Measurements from ENCODE around the gene DCANP1. TPM values are rescaled to one million over a fixed set of nuclear protein-coding genes. Genes with fewer than 3 reads are reported as not detected.

Gene DCANP1
- total and polyA plus RNA-seq, 2 of the 13 experiments (the other 11 are each of a cell fraction or from before 2014, with no cell fraction given) = not detected

DNA sequence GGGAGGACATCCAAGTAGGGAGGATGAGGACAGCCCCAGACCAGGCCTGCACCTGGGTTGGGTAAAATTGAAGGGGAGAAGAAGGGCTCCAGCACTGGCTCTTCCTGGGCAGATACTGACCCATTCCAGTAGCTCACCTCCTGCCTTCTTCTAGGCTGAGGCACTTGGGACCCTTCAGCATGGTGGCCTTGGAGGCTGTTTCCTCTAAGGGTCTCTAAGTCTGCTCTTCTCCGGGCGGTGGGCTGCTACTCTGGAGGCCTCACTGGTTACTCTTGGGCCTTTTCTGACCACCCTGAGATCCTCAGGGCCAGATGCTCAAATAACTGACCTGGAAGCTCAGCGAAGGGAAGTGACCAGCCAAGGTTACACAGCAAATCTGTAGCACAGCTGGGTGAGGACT, 7.8 kb upstream of the DCANP1 start:
- TF ChIP-seq RFX3 (CRISPR knock-in tag; IDR thresholded peaks at IDR 0.05) = no peak
- no peak for TF ChIP-seq NR2C2 (CRISPR knock-in tag; IDR thresholded peaks at IDR 0.05; ENCODE audit: borderline replicate concordance)
- no peak for TF ChIP-seq CENPT (CRISPR knock-in tag; IDR thresholded peaks at IDR 0.05; ENCODE audit: low read depth)
- TF ChIP-seq MIER3 (CRISPR knock-in tag; IDR thresholded peaks at IDR 0.05; ENCODE audit: borderline replicate concordance) = no peak
- CTCF ChIA-PET (ENCODE audit: low intra/inter-chr PET ratio, low total read pairs) = no interaction called here
- ATAC-seq = no peak
- 0% methylated on average over 1 of the region's 3 CpGs for WGBS (ENCODE audit: low lambda C conversion rate)
- BruUV-seq (replicated peaks) = no TSS peak
- H3K4me2 ChIP-seq (ENCODE audit: low read depth, low read length) = no peak overlapping the region
- H4K20me1 ChIP-seq (ENCODE audit: insufficient read depth, low read length) = no peaks in the 10 kb centered on the region
- no peaks in the 10 kb centered on the region for H3K9me3 ChIP-seq (ENCODE audit: low read length)
- no peak overlapping the region for H2AFZ ChIP-seq (ENCODE audit: low read length)
- no peak overlapping the region for H3K9ac ChIP-seq (ENCODE audit: insufficient read depth, low read depth, low read length)
- intact Hi-C loops (cut with micrococcal nuclease; ENCODE audit: unreplicated experiment) = no loop called here
- H3K4me3 ChIP-seq (replicated peaks in 1 of 3; ENCODE audit: insufficient read depth in 1 of 3, low read depth in 2 of 3, low read length in 3 of 3) = no peak overlapping the region
- H3K27ac ChIP-seq (ENCODE audit: extremely low read length, insufficient read depth, low read length) = no peak overlapping the region
- no peaks in the 10 kb centered on the region for H3K36me3 ChIP-seq (replicated peaks in 1 of 2; ENCODE audit: control insufficient read depth in 1 of 2, insufficient read depth in 2 of 2, low read length in 2 of 2)
- H3K4me1 ChIP-seq (ENCODE audit: insufficient read depth, low read length) = no peaks in the 10 kb centered on the region
- POLR2A ChIA-PET = no interaction called here
- in situ Hi-C loops (cut with HindIII; ENCODE audit: extremely low pct_ligation_motif_present, low pct_unique_long_range_greater_than_20kb) = loop anchor here (5.0 to 25.0 kb wide), 2 partner anchors 282 to 377 kb away; partner anchors contain the start of gene SLC25A48
- no peaks in the 10 kb centered on the region for H3K79me2 ChIP-seq (ENCODE audit: insufficient read depth, low read length)
- peaks cover 4 to 17% of the 10 kb centered on the region in 2 experiments; a peak in 3 of 5 replicates for H3K27me3 ChIP-seq (ENCODE audit: control insufficient read depth in 1 of 2, insufficient read depth in 2 of 2, low read length in 2 of 2)
- DNase-seq (ENCODE audit: low spot score) = no peak
- FAIRE-seq = no peak

GRCh38 chr5:135453613-135454012, 6.5 kb upstream of the DCANP1 start:
- Histone ChIP-seq H3K4me2 (ENCODE audit: low read depth, low read length) (no peak overlapping the region), H3K9ac (ENCODE audit: insufficient read depth, low read depth, low read length) (no peak overlapping the region), H3K27ac (ENCODE audit: extremely low read length, insufficient read depth, low read length) (no peak overlapping the region), H3K79me2 (ENCODE audit: insufficient read depth, low read length) (no peaks in the 10 kb centered on the region), H4K20me1 (ENCODE audit: insufficient read depth, low read length) (no peaks in the 10 kb centered on the region), H3K4me3 (replicated peaks in 1 of 3; ENCODE audit: insufficient read depth in 1 of 3, low read depth in 2 of 3, low read length in 3 of 3) (no peak overlapping the region), H2AFZ (ENCODE audit: low read length) (no peak overlapping the region), H3K4me1 (ENCODE audit: insufficient read depth, low read length) (no peaks in the 10 kb centered on the region), H3K36me3 (replicated peaks in 1 of 2; ENCODE audit: control insufficient read depth in 1 of 2, insufficient read depth in 2 of 2, low read length in 2 of 2) (no peaks in the 10 kb centered on the region), H3K27me3 (ENCODE audit: control insufficient read depth in 1 of 2, insufficient read depth in 2 of 2, low read length in 2 of 2) (peaks cover 4 to 17% of the 10 kb centered on the region in 2 experiments; a peak in 2 of 5 replicates), H3K9me3 (ENCODE audit: low read length) (no peaks in the 10 kb centered on the region)
- WGBS (ENCODE audit: low lambda C conversion rate) = 31% methylated on average over 4 of the region's 4 CpGs
- no peak for FAIRE-seq
- no peak for ATAC-seq
- in situ Hi-C loops (cut with HindIII; ENCODE audit: extremely low pct_ligation_motif_present, low pct_unique_long_range_greater_than_20kb) = loop anchor here (25.0 kb wide), 1 partner anchor 284 kb away; no protein-coding TSS in a partner anchor
- ChIA-PET CTCF (ENCODE audit: low intra/inter-chr PET ratio, low total read pairs) (no interaction called here), POLR2A (no interaction called here)
- no peak for DNase-seq (ENCODE audit: low spot score)
- TF ChIP-seq CREB1 (IDR thresholded peaks at IDR 0.05) (peak; percentile 3; the same call in 1 of the 2 replicates), CREB1 (CRISPR knock-in tag; IDR thresholded peaks at IDR 0.05) (no peak), TAF15 (IDR thresholded peaks at IDR 0.05; ENCODE audit: low read depth, low read length, poor library complexity, severe bottlenecking) (no peak), KDM3A (CRISPR knock-in tag; IDR thresholded peaks at IDR 0.05; ENCODE audit: low read depth) (no peak), PAF1 (CRISPR knock-in tag; IDR thresholded peaks at IDR 0.05) (no peak), ATF7 (IDR thresholded peaks at IDR 0.05) (peak; percentile 93), ATF7 (CRISPR knock-in tag; IDR thresholded peaks at IDR 0.05) (no peak), U2AF2 (IDR thresholded peaks at IDR 0.05; ENCODE audit: low read depth, low read length) (no peak), REXO4 (CRISPR knock-in tag; IDR thresholded peaks at IDR 0.05; ENCODE audit: borderline replicate concordance) (no peak), TFAP4 (IDR thresholded peaks at IDR 0.05; ENCODE audit: borderline replicate concordance, low read depth) (no peak), CENPX (CRISPR knock-in tag; IDR thresholded peaks at IDR 0.05) (no peak), SAFB2 (CRISPR knock-in tag; IDR thresholded peaks at IDR 0.05; ENCODE audit: borderline replicate concordance, low read depth) (no peak), ZNF343 (CRISPR knock-in tag; IDR thresholded peaks at IDR 0.05) (no peak), TMF1 (CRISPR knock-in tag; IDR thresholded peaks at IDR 0.05; ENCODE audit: low read depth) (no peak), ZBTB21 (CRISPR knock-in tag; IDR thresholded peaks at IDR 0.05) (no peak), PPARG (CRISPR knock-in tag; conservative IDR thresholded peaks at IDR 0.05) (no peak), CBX5 (CRISPR knock-in tag; IDR thresholded peaks at IDR 0.05; ENCODE audit: borderline replicate concordance) (no peak)
- intact Hi-C loops (cut with micrococcal nuclease; ENCODE audit: unreplicated experiment) = no loop called here
- BruUV-seq (replicated peaks) = no TSS peak

All from HepG2 (cell line).